Ecto neural progenitor cell (in vitro differentiated cells): ENCODE measurements around the gene OPCML.

ENCODE experiments used
- DNase-seq: peaks from one replicate; pipeline ENCODE4 v3.0.0-alpha.2; 2018; ENCODE audit warnings: low spot score

The OPCML gene

GRCh38 chr11:133072378-133072777 lies 459.9 kb downstream of the OPCML start:
- no peak for DNase-seq

DNA sequence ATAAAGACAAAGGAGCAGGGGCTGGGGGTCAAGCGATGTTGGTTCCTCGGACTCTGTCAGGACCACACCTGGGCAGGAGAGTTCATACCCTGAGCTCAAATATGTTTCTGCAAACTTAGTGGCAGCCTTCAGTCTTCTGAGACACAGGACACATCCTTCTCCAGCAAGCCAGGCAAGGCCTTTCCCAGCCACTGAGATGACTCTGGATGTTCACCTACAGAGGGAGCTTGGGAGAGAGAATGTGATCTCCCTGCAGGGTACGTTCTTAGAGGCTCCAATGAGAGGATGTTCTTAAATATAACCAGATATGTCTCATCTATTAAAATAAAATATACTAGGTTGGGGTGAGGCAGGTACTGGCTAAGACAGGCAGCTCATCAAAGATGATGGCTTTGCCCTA lies 461.5 kb downstream of the OPCML start:
- no peak for DNase-seq

- no peak for DNase-seq
These were observed 462.1 kb downstream of the OPCML start for GRCh38 chr11:133070021-133070713.

DNA sequence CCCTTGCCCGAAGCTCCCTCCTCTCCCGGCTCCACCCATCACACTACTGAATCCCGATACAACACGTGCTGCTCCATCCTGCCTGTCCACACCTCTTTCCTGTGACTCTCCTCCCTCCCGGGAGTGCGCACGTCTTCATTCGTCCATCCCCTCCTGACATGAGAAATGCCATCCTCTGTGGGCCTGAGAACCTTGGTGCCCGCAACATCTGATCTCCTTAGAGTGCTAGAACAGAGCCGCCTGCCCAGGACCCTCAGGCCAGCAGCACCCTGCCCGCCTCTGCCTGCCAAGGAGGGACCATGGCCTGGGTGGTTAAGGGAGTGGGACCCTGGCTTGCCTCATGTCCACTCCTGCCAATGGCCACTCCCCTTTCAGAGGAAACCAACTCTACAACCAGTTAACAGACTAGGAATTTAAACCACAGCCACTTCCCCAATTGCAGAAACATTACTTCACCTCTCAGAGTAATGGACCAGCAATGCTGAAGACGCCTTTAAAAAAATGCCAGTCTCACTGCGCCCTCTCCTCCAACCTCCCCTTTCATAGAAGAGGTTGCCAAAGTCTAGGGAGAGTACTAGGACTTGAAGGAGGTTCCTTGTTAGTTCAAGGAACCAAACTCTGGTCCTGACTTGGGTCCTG lies 466.3 kb downstream of the OPCML start:
- DNase-seq = no peak

- DNase-seq = no peak
These were observed 467.3 kb downstream of the OPCML start for GRCh38 chr11:133064961-133065360.

DNA sequence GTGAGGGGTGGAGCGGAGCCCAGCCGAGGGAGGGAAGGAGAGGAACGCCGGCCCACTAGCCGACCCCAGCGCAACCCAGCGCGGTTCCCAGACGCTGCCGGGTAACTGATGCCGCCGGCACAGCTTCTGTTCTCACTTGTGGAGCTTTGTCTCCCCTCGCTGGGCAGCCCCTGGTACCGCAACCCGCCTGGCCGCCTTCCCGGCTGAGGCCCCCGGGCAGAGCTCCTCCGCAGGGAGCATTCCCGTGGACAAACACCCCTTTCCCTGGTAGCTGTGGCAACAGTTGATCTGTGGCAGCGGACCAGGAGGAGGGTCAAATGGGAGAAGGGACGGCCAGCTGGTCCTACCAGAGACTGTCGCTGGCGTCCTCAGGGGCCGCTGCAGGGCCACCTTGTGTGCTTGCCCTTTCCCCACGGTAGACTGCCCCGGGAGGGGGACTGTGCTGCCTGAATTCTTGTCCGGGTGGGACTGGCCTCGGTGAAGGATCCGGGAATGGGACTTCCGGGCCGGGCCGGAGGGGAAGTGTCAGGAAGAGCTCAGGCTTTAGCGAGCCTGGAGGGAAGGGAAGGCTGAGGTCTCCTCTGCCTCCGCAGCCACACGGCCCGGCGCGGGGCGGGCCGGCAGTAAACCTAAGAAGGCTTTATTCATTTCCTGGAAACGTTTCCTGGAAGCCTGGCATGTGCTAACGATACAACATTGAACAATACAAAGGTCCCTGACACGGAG lies 468.0 kb downstream of the OPCML start:
- DNase-seq = peak; percentile 94

DNA sequence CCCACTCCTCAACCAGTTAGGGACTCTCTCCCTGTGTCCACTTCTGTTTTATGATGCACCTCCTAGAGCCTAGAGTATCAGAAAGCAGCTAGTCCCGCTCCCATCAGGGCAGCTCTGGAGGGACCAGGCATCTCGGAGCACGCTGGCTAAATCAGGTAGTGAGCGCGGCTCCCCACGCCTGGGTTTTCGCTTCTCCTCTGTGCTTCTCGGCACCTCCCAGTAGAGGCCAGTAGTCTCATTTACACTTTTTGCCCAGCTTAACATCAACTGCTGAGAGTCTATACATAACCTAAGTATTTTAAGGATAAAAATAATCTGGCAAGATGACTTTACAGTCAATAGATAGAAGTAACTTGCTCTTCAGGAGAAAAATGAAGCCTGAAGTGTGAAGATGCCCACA lies 473.8 kb downstream of the OPCML start:
- no peak for DNase-seq

DNA sequence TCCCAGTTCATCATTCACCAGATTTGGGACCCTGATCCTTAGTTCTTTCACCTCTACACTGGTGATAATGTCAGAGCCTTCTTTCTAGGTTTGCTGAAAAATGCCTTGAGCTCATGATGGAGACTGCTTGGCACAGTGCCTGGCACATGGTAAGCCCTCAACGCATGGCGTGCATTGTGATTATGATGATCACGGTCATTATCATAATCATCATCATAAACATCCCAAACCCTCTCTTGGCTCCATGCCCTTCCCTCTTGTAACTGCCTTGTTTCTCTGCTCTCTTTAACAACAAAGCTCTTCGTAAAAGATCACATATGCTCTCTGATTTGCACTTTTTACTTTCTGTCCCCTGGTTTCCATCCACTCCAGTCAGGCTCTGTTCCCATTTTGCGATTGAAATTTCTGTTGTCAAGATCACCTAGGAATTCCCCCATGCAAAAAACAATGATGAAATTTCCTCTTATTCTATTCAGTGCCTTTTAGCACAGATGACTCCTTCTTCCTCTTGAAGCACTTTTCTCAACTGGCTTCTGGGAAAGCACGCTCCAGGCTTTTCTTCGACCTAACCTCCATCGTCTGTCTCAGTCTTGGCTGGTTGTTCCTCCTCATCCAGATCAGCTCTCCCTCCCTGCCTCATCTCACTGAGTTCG lies 479.1 kb downstream of the OPCML start:
- DNase-seq = no peak

DNA sequence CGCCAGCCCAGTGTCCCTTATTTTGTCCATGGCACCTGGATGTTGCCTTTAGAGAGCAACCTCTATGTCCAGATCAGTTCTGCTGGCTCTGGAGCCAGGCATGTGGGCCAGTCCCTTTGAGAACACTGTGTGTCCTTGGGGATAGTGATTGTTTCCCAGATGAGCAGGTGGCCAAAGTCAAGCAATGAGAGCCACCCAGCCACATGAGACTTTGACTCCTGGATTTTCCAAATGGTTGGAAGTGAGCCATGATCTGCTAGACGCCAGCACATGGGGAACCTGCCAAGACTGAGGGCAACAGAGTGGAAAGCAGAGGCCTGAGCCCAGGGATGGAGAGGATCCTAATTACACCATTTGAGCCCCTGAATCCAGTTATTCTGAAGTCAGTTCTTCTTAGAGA lies 479.8 kb downstream of the OPCML start:
- DNase-seq = no peak

DNA sequence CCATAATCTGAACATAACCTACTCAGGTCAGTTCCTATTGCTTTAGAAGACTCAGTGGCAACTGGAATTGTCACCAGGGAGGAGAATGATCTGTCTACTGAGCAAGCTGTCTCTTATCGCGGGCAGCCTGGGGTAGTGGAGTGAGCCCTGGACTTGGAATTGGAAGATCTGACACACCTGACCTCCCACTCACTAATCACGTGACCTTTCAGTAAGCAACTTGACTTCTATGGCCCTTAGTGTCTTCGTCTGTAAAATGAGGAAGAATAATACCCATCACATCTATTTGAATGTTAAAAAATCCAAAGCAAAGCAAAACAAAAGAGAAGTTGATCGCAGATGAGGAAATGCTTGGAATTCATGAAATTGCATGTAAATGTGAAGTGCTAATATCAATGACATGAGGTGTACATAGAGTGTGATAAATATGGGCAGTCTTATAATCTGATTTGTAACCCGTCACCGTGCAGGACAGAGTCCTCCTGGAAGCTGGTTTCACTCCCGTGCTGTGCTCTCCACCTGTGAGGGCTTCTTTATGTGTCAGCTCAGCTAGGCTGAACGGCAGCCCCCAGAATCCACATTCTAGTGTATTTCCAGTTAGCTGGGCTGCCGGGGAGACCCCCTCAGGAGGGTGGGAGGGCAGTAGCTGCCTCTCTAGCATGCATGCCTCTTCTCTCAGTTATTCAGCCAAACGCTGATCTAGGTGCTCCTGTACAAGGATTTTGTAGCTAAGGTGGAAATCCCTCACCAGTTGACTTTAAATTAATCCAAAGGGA lies 482.9 kb downstream of the OPCML start:
- no peak for DNase-seq

DNA sequence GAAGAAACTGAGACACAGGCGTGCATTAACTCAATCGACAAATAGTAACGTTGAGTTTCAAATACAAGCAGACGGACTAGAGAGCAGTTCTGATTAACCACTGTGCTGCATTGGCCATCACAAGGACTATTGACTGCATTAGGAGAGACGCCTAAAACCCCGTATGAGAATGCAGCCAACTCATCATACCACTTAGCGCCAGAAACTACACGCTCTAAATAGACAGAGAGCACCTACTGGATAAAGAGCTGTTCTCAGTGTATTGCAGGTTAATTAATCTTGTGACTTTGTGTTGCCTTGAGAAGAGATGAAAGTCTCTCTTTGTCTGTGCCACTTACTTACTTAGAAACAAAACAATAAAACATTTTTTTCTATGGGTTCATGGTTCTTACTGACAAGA lies 484.0 kb downstream of the OPCML start:
- DNase-seq = no peak

- no peak for DNase-seq
These were observed 484.6 kb downstream of the OPCML start for GRCh38 chr11:133047771-133048115.

GRCh38 chr11:133047036-133047770 lies 485.1 kb downstream of the OPCML start:
- DNase-seq = no peak

DNA sequence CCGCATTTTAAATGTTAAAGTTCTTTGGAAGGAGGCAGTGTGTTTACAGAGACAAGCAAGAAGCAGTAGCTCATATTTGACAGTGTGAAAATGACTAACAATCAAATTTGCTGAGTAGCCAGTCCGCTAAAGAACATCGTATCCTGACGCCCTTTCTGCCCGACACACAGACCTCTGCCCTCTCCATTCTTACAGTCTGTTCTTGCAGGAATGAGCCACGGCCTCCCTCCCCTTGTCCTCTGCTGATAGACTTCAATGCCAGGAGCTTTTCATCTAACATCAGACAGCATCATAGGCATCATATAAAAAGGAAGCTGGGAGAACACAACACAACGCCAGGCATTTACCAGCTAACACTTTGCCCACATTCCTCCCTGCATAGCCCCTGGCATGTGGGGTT lies 486.0 kb downstream of the OPCML start:
- no peak for DNase-seq

- DNase-seq = no peak
These were observed 490.1 kb downstream of the OPCML start for GRCh38 chr11:133041928-133042882.

DNA sequence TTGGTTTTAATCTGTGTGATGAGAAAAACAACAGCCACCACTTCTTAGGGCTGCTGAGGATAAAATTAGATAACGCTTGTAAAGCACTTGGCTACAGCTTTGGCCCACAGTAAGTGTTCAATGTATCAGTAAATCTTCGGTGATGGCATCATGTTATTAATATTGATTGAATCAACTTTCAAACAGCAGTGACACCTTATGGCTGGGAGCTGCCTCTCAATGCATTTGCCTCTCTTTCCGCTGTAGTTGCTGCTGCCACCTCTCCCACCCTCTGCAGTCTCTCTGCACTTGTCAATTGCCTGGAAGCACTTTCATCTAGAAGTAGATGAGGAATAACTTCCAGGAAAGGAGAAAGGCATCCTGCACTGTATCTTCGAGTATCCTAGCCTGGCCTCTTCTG lies 491.1 kb downstream of the OPCML start:
- DNase-seq = no peak

- DNase-seq = no peak
These were observed 491.9 kb downstream of the OPCML start for GRCh38 chr11:133040289-133040900.

DNA sequence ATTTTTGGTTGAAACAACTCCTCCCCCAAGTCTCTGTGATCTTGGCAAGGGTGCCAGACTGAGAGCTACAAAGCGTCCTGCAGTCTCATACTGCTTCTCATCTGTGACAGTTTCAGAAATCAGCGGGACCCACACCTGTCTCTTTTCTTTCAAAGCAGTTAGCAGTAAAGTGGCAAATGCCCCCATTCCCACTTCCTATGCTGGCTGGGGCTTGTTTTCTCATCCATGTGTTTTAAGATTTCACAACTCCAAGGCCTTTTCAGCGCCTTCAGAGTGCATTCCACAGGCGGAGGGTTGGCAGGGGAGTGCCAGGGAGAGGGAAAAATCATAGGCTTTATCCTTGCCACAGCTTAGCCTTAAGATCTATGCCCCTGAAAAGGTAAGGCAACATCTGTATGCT lies 493.5 kb downstream of the OPCML start:
- DNase-seq = no peak

GRCh38 chr11:133034929-133035328 lies 497.4 kb downstream of the OPCML start:
- no peak for DNase-seq

- no peak for DNase-seq
These were observed 503.2 kb downstream of the OPCML start for GRCh38 chr11:133029107-133029506.
